Duodenal mucosa (tissue), 2 donors: ENCODE measurements around the gene RAB24.
A peak's percentile ranks its signal among the peaks of the same experiment; 100 is the strongest.

Experiments used
- H3K27ac ChIP-seq: one replicate; pipeline ENCODE4 v1.7.0; 2013; ENCODE audit warnings: low read depth, low read length
- H3K27me3 ChIP-seq, 2 donors: one replicate each; pipeline ENCODE4 v1.7.0; 2013; ENCODE audit warnings: low read length in 2 of 2, control low read depth in 1 of 2; ENCODE audit not compliant: insufficient read depth in 2 of 2, control insufficient read depth in 1 of 2
- H3K36me3 ChIP-seq, 2 donors: one replicate each; pipeline ENCODE4 v1.7.0; 2013; ENCODE audit warnings: low read length in 2 of 2, control low read depth in 1 of 2; ENCODE audit not compliant: insufficient read depth in 2 of 2, control insufficient read depth in 1 of 2
- H3K4me1 ChIP-seq, 2 donors: one replicate each; pipeline ENCODE4 v1.7.0; 2013; ENCODE audit warnings: low read length in 2 of 2, control low read depth in 1 of 2; ENCODE audit not compliant: insufficient read depth in 2 of 2, control insufficient read depth in 1 of 2
- H3K4me3 ChIP-seq, 2 donors: one replicate each; pipeline ENCODE4 v1.7.0; 2013; ENCODE audit warnings: low read length in 2 of 2, low read depth in 1 of 2
- H3K9ac ChIP-seq, 2 donors: one replicate each; pipeline ENCODE4 v1.7.0; 2013; ENCODE audit warnings: low read length in 2 of 2, low read depth in 1 of 2
- H3K9me3 ChIP-seq, 2 donors: one replicate each; pipeline ENCODE4 v1.7.0; 2013; ENCODE audit warnings: low read length in 2 of 2, control low read depth in 1 of 2; ENCODE audit not compliant: control insufficient read depth in 1 of 2

Gene RAB24

DNA sequence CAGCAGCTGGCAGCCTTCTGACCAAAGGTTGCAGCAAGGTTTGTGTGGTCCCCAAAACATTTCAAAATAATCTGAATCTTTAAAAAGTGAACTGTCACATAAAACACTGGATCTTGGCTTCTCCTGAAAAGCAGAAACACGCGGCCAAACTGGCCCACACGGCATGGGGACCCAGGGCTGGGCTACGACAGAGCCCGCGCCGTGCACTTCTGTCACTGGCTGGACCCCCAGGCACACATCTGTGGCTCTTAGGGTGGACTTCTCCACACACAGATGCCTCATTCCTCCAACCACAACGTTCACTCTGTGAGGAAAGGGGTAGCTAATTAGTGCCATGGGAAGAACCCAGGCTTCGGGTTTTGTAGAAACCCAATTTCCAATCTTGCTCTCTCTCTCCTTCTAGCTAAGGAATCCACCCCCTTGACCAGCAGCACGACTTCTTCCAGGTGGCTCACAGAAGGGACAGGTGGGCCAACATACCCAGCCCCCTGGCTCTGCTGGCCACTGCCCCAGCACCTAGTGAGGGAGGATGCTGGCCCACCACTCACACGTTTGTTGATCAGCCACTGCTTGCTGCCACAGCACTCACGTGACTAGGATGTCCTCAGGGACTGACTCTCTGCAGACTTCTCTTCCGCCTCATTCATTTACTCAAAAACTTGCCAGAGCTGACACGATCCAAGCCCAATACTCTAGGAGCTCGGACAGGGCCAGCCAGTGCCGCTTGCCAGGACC lies 30.1 kb upstream of the RAB24 start:
- Histone ChIP-seq H3K4me1 (no peaks in the 10 kb centered on the region), H3K27ac (no peak overlapping the region), H3K9me3 (no peaks in the 10 kb centered on the region), H3K9ac (no peak overlapping the region), H3K36me3 (peaks cover 51 to 91% of the 10 kb centered on the region in 2 donors), H3K4me3 (no peak overlapping the region), H3K27me3 (no peaks in the 10 kb centered on the region)

DNA sequence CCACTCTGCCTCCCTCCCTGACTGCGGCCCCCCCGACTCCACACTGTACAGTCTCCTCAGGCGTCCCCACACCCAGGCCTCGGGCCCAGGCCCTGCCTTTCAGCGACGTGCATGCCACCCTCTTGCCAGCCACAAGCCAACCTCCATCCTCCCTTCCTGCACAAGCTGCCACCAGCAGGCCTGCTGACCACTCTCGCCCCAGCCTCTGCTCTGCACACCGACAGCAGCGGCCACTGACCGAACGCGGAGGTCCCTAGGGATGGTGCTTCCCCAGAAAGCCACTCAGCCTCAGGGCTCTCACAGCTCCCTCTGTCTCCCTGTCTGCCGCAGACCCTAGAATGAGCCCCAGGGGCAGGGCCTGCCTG lies 29.4 kb upstream of the RAB24 start:
- Histone ChIP-seq H3K4me3 (no peak overlapping the region), H3K9ac (no peak overlapping the region), H3K9me3 (no peaks in the 10 kb centered on the region), H3K27me3 (no peaks in the 10 kb centered on the region), H3K27ac (no peak overlapping the region), H3K4me1 (no peaks in the 10 kb centered on the region), H3K36me3 (peaks cover 47 to 84% of the 10 kb centered on the region in 2 donors)

DNA sequence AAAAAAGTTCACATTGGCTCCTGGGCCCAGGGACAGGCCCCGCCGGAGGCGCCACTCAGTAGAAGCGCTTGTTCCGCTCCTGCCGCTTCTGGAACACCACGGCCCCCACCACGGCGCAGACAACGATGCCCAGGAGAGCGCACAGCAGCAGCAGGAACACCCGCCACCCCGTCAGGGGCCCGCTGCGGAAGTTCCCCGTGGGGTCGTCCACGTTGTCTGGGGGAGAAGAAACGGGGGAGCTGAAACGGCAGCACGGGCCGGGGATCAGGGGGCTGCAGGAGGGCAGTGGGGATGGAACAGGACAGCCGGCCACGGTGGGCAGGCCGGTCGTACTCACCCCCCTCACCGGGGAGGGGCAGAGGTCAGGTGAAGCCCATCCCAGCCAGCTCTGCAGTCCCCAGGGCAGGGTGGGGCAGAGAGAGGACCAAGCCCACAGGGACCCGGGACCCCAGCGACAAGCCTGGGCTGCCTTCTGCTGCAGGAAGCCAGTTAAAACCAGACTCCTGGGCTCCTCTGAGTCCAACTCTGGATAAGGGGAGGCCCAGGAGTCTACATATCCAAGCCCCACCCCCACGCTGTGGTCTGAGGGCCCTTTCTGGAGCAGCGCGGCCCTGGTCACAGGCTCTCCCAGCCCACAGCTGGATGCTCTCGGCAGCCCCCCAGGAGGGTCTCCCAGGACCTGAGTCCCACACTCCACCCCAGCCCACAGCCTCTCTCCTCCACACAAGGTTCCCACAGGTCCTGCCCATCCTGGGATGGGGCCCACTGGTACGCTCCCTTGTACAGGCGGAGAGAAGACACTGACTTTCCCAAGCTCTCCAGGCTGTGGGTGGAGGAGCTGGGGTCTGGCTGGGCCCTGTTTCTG lies 28.7 kb upstream of the RAB24 start:
- no peaks in the 10 kb centered on the region for H3K27me3 ChIP-seq
- H3K27ac ChIP-seq = no peak overlapping the region
- no peaks in the 10 kb centered on the region for H3K4me1 ChIP-seq
- H3K36me3 ChIP-seq = peaks cover 43 to 78% of the 10 kb centered on the region in 2 donors
- no peak overlapping the region for H3K4me3 ChIP-seq
- H3K9ac ChIP-seq = no peak overlapping the region
- no peaks in the 10 kb centered on the region for H3K9me3 ChIP-seq

DNA sequence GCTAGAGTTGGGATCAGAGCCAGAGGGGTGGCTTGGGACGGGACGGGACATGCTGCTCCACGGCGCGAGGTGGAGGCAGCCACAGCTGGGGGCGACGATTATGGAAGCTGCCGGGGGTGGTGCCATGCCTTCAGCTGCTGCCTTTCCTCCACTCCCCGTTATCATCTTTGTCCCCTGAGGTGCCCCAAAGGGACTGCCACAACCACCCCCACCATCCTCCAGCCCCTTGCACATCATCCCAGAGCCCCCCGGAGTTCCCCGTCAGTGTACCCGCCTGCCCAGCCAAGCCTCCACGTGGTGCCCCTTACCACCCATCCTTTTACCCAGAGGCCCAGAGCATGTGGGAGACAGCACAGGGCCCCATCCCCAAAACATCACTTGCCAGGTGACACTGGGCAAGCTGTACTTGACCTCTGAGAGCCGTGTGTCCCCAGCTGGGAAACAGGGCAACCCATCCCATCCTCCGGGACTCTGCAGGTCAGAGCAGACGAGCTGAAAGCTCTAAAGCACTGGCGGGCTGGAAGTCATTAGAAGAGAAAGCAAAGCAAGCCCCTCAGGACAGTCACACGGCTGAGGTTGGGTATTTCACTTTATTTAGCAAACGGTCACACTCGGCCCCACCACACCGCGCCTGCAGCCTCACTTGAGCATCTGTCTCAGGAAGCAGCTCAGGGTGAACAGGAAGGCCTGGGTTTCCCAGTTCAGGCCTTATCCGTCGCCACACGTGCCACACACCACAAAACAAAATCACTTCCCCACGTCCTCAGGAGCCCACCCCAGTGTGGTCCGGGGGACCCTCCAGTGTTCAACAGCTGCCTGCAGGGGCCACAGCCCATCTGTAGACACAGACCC lies 27.7 kb upstream of the RAB24 start:
- H3K9me3 ChIP-seq = no peaks in the 10 kb centered on the region
- H3K27ac ChIP-seq = no peak overlapping the region
- H3K4me1 ChIP-seq = no peaks in the 10 kb centered on the region
- H3K36me3 ChIP-seq = peaks cover 40 to 67% of the 10 kb centered on the region in 2 donors
- H3K27me3 ChIP-seq = no peaks in the 10 kb centered on the region
- H3K9ac ChIP-seq = no peak overlapping the region
- H3K4me3 ChIP-seq = no peak overlapping the region

DNA sequence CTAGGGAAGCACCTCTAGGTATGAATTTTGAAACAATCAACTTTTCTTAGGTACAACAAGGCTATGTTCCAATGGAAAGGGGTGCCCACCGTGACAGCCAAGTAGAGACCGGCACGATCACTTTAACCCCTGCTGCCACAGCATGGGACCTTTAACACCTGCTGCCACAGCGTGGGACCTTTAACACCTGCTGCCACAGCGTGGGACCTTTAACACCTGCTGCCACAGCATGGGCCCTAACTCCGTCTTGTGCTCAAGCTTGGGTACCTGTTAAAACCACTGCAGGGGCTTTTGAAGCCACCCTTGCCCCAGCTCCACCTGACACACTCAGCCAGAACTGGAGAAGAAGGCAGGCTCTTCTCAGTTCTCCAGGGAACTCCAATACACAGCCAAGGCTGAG lies 26.4 kb upstream of the RAB24 start:
- peaks cover 27 to 54% of the 10 kb centered on the region in 2 donors for H3K36me3 ChIP-seq

DNA sequence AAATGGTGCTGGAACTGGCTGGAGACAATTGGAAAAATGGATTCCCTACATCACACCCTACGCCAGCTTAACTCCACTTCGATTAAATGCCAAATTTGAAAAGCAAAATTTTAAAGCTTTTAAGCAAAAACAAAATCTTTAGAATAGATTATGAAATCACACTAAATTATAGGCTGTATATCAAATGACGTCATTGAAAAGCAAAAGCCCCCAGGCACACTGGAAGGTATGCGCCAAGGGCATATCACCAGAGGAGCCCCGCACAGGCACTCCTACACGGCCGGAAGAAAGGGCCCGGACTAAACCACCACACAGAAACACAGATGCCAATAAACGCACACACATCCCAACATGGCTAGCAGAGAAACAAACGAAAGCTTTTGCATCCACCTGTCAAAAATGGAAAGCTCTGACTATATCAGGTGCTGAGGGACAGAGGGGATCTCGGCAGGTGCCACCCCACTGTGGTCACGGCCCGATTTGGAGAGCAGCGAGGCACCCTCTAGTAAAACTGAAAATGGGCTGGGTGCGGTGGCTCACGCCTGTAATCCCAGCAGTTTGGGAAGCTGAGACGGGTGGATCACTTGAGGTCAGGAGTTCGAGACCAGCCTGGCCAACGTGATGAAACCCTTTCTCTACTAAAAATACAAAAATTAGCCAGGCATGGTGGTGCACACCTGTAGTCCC lies 25.2 kb upstream of the RAB24 start:
- Histone ChIP-seq H3K27ac (no peak overlapping the region), H3K9me3 (no peaks in the 10 kb centered on the region), H3K9ac (no peak overlapping the region), H3K4me1 (peaks cover 6 to 10% of the 10 kb centered on the region in 2 donors), H3K27me3 (no peaks in the 10 kb centered on the region), H3K4me3 (no peak overlapping the region), H3K36me3 (peaks cover 20 to 42% of the 10 kb centered on the region in 2 donors)

More for the DNA sequence above, 26.4 kb upstream of the RAB24 start:
- Histone ChIP-seq H3K27ac (no peak overlapping the region), H3K4me1 (peaks cover 6 to 10% of the 10 kb centered on the region in 2 donors), H3K9me3 (no peaks in the 10 kb centered on the region), H3K9ac (no peak overlapping the region), H3K4me3 (no peak overlapping the region), H3K27me3 (no peaks in the 10 kb centered on the region)

DNA sequence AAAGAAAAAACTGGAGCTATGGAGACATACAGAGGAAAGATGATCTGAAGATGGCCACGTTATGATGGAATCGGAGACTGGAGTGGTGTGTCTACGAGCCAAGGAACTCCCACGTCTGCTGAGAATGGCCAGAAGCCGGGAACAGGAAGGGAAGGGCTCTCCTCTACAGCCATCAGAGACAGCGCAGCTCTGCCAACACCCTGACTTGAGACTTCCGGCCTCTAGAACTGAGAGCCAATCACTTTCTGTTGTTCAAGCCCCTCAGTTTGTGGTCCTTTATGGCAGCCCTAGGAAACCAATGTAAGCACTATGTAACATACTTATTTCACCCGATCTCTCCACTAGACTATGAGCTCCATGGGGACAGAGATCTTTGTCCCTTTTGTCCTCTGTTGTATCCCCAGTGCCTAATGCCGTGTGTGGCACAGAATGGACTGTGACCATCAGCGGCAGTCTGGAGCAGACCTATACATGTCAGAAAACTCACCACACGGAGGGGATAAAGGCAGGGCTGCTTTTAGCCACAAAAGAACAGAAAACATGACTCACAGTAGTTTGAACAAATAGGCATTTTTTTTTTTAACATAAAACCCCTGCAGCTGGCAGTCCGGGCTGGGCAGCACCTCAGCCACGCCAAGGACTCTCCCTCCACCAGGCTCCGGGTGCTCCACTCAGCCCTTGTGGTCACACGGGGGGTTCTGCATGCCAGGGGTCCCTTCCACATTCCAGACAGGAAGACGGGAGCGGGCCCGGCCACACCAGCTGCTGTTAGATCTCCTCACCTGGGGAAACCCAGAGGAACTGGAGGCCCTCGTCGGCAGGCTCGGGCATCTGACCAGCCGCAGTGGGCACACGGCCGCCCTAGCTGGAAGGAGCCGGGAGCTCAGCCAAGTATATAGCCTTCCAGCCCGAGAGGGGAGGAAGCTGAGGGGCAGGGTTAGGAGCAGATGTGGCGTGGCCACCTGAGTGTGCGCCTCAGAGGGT lies 24.3 kb upstream of the RAB24 start:
- peaks cover 6 to 10% of the 10 kb centered on the region in 2 donors for H3K4me1 ChIP-seq
- H3K9me3 ChIP-seq = no peaks in the 10 kb centered on the region
- H3K9ac ChIP-seq = peak overlapping the region in 1 of 2 donors; percentile 25
- no peaks in the 10 kb centered on the region for H3K27me3 ChIP-seq
- peak overlapping the region in 1 of 2 donors; percentile 16 for H3K4me3 ChIP-seq
- peak overlapping the region; percentile 44 for H3K27ac ChIP-seq
- H3K36me3 ChIP-seq = peaks cover 11 to 33% of the 10 kb centered on the region in 2 donors

DNA sequence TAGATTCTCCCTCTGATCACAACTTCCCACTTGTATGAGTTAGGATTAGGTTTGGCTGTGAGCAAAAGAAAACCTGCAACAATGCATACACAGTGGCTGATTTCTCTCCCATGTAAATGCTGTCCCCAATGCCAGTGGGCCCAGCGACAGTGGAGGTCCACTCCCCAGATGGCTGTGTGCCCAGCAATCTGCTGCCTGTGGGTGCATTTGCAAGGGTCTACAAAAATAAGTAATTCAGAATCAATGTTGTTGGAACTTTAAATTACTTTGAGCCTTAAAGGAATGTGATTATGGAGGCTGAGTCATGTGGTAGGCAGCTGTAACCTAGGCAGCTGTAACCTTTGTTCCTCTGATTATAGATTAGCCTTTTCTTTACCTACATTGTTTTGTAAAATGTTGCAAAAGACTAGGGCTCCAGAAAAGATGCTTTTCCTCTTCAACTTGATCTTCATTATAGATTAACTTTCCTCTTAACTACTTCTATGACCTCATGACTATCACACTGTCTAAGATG lies 22.4 kb upstream of the RAB24 start:
- Histone ChIP-seq H3K36me3 (peaks cover 9 to 19% of the 10 kb centered on the region in 2 donors), H3K4me1 (peaks cover 6 to 10% of the 10 kb centered on the region in 2 donors), H3K9me3 (no peaks in the 10 kb centered on the region), H3K27me3 (no peaks in the 10 kb centered on the region), H3K9ac (no peak overlapping the region), H3K27ac (no peak overlapping the region), H3K4me3 (peak overlapping the region in 1 of 2 donors; percentile 8)
